GM18868 (cell line): ENCODE measurements around the gene EFNA5.

Experiments
- ATAC-seq: cut with Tn5 transposase; IDR thresholded peaks from one replicate; pipeline ENCODE4 v1.9.1; 2021; ENCODE audit warnings: mild to moderate bottlenecking, moderate library complexity; ENCODE audit not compliant: unreplicated experiment

Gene EFNA5

DNA sequence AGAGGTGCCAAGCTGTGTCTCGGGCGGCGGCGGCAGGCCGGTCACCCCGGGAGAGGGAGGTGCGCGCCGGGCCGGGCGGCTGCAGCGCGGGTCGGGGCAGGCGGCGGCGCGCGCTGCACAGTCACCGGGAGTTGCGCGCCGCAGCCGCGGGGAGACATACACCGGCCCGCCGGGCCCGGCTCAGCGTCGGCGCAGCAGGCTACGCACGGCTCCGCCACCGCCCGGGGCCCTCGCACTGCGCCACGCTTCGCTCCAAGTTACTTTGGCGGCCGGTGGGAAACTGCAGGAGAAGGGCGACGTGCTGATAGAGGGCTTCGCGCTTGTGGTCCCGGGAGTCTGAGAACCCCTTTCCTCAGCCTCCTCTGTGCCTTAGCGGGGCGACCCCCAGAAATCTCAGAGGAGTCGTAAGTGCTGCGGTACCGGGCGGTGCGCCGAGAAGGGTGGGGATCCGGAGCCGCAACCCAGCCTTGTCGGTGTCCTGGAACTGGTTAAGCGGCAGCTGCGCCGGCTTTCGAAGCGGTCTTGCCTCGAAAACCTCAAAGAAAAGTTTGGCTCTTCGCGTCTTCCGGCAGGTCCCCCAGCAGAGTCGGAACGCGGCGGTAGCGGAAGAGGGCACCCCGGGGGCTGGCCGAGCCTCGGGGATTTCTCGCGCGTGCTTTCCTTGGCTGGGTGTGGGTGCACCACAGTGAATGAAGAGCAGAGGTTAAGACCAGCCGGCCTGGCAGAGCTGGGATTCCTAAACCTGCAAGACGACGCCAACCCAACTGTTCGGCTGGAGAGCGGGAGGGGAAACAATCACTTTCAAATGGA is at the start of gene EFNA5:
EFNA5 (minus strand) TSS at position 6 of the 810 bp plus-strand sequence.
- peak; percentile 32 for ATAC-seq

DNA sequence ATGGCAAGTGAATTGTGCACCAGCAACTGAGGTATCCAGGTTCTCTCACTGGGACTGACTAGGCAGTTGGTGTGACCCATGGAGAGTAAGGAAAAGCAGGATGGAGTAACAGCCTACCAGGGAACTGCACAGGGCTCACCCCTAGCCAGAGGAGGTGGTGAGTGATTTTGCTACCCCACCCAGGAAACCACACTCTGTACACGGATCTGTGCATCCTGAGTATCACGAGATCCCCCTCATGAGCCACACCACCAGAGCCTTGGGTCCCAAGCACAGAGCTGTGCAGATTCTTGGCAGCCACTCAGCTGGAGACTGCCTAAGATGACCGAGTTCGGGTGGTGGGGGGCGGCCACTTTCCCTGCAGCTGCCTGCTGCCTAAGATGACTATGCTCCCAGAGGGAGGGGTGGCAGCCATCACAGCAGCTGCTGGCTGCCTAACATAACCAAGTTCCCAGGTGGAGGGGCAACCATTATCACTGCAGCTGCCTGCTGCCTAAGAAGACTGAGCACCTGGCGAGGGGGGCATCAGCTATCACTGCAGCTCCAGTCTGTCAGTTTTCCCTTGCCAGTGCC is 48.4 kb upstream of the EFNA5 start:
- no peak for ATAC-seq

DNA sequence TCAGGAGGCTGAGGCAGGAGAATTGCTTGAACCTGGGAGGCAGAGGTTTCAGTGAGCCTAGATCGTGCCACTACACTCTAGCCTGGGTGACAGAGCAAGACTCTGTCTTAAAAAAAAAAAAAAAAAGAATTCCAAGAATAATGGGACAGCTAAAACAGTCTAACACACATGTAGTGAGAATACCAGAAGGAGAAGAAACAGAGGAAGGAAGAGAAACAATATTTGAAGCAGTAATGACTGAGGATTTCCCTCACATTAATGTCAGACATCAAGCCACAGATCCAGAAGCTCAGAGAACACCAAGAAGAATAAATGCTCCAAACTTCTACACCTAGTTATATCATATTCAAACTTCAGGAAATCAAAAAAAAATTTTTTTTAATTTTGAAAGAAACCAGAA is 47.1 kb upstream of the EFNA5 start:
- ATAC-seq: no peak

DNA sequence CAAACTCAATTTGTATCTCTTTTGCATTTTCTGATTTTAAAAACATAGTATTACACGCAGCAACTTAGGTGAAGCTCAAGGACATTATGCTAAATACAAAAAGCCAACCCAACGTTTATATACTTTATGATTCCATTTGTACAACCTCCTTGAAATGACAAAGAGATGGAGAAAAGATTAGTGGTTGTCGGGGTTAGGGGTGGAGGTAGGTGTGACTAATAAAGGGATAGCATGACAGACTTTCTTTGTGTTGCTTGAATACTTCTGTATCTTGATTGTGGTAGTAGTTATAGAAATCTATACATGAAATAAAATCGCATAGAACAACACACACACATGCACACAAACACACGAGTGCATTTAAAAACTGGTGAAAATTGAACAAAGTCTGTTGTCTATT is 42.5 kb upstream of the EFNA5 start:
- peak; percentile 54 for ATAC-seq

DNA sequence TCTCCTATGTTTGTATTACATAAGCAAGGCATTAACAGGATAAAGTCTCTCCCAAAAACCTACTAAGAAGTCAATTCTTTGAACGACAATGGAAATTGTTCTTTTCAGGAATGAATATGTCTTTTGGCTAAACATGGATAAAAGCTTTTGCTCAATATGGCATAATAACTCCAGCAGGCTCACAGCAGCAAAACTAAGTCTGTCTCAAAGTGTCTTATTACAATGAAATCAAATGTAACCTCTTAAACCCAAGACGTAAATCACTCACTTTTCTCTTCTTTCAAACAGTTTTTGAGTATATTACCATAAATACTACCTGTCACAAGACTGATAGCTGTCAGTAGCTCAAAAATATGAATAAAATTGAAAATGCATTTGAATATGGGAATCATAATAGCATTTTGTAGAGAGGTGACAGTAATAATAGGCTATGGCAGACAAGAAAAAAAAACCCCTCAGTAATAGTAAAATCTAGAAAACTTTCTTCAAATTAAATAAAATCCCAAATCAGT is 41.7 kb upstream of the EFNA5 start:
- no peak for ATAC-seq

DNA sequence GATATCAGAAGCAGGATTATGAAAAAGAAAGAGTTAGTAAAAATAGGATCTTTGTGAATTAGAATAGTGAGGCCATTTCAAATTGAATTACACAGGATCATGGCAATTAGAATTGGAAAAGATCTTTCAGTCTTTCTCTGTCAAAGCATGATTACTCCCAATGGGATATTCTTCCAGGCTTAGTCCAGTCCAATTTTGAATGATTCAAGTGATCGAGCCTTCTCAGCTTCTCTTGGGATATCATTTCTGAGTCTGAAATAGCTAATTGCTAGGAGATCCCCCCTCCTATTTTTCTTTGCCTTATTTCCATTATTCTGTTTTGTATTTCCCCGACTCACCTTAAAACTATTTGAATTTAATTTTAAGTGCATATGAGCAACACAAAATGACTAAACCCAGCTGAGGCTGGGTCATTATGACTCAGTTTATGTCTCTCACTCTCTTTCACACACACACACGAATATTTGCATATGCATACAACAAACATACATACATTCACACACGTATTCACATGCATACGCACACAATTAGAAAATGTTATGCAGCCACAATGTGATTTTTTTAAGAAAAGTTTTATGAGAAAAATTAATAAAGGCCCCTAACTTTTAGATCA is 34.8 kb upstream of the EFNA5 start:
- ATAC-seq: peak; percentile 56

DNA sequence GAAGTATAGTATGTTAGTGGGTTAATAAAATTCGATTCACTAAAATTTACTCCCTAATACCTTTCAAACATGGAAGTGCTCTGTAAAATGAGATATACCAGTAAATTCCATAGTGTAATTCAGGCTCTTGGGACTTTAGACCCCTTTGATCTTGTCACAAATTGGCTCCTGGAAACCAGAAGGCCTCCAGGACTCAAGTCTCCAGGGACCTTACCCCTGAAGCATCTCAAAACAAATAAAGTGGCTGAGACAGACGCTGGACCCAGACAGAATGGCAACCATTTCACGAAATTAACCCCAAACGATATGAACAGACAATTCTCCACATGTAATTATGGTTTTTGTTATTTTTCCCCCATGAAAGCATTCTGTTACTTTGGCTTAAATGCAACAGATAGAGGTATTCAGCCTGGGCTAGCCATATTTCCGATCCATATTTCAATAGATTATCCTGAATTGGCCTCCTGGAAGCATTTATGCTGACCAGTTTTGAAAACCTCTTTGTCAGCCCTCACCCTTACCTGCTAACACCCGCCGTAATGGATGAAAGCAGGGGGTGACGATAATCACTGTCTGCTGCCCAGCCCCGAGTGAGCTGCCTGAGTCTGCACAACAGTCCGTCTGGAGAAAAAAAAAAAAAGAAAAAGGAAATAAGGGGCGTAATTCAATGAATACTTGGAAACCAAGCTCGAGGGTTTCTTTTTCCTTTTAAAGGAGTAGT is 34.1 kb upstream of the EFNA5 start:
- no peak for ATAC-seq

DNA sequence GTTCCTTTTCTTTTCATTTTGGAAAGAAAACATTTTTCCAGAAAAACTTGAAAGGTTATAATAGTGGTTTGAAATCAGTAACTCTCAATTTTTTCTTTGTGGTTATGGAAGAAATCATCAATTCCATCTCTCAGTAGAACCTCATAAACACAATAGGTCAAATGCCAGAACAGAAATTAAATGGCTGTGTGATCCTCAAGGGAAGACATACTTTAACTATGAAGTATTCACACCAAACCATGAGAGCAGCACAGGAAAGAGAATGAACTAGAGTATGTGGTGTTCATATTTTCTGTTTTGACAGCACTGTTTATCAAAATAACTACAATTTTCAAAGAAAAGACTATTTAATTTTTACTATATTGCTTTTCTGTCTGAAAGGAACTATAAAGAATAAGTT is 29.7 kb upstream of the EFNA5 start:
- no peak for ATAC-seq

DNA sequence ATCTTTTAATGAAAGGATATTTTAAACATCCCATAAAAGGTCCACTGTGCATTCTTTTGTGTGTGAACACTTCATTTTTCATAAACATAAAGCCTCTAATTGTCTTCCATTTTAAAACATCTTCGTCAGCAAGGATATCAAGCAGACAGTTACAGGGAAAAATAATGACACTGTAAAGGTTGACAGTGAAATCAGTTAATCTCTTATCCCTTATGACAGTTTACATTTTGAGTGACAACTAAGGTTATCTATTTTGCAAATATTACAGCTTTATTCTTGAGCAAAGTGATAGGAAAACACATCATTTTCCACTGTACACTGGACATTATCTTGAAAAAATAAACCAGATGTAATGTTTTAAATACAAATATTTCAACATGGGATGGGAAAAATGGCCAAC is 28.7 kb upstream of the EFNA5 start:
- ATAC-seq: no peak

DNA sequence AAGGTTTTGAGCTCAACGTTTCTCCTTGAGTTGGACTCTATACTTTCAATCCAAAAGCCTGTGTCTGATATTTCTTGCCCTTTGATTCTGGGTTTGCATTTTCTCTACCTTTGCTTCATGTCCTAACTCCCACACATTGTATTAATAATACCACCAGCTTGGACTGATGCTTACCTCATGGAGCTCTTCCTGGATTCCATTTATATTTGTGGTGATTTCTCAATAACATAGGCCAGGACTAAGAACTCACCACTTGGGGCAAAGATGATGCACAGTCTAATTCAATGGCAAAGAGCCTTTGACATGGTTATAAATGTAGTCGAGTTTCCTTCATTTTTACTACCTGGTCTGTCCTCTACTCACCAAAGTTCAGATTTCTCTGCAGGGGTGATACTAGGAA is 27.5 kb upstream of the EFNA5 start:
- no peak for ATAC-seq

DNA sequence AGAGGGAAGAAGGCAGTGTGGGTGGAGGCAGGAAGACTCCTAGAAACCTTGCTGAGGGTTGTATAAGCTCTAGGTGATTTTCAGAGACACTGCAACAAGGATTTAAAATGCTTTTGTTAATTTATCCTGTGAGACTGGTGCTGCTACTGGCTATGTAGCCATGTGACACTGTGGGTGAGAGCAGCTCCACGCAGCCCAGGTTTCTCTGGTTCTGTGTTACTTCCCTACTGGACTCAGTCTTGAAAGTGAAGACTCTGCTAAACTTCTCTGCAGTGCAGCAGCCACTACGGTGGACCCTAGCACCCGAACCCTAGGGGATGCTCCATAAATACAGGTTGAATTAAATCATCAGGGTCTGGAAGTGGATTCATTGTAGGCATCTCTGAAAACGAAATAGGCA is 25.8 kb upstream of the EFNA5 start:
- ATAC-seq: no peak

DNA sequence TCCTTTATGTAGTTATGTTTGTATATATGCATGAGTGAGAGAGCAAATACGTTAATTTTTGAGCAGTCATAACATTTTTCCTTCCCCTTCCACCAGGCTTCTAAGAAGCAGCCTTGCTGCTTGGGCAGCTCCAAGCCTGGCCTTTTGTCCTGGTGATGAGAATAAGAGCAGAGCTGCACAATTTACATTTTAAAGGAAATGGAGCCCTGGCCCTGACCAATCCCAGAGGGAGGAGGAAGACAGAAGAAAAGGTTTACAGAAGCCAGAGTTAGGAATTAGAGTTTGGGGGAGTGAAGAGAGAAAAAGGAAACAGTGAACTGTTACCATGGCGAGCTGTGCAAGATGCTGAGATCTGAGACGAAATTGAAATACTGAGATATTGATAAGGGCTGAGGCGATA is 25.3 kb upstream of the EFNA5 start:
- ATAC-seq: no peak

DNA sequence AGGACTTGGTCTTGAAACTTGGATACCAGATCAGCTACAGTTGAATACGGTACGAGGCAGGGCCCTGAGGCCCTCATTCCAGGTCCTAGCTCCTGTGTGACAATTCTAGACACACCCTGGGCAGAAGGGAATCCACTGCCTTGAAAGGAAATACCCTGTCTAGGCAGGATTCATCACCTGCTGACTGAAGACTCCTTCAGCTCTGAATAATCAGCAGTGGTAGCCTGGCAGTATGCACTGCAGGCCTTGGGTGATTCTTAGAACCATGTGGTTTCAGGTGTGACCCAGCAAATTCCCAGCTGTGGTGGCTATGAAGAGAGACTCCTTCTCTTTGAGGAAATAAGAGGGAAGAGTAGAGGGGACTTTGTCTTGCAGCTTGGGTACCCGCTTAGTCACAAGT is 17.2 kb upstream of the EFNA5 start:
- peak; percentile 72 for ATAC-seq

DNA sequence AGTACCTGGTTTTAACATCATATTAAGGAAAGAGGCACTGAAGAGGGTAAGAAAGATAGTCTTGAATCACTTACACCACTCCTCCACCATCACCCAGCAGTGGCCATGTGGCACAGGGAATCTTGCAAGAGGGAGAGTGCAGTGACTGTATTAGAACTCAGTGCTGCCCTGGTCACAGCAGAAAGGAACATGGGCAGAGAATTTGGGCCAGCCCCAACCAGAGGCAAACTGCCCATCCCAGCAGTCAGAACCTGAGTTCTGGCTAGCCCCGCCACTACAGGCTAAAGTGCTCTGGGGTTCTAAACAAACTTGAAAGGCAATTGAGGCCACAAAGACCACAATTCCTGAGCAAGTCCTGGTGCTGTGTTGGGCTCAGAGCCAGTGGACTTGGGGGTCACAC is 16.7 kb upstream of the EFNA5 start:
- ATAC-seq: no peak

DNA sequence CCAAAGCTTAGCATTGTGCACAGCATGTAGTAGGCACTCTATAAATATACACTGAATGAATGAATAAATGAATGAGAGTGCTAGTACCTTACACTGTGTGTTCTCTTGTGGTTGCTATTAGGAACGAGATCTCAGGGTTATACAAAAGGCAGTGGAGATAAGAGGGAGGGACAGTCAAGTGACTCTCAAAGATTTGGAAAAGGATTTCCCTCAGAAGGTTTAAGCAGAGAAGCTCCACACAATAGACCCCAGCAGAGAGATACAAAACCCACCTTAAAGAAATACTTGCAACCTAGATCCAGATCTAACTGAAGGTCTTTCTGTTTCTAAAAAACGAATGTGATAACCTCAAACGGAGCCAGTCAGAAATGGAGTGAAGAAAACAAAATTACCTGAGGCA is 11.8 kb upstream of the EFNA5 start:
- ATAC-seq: no peak

DNA sequence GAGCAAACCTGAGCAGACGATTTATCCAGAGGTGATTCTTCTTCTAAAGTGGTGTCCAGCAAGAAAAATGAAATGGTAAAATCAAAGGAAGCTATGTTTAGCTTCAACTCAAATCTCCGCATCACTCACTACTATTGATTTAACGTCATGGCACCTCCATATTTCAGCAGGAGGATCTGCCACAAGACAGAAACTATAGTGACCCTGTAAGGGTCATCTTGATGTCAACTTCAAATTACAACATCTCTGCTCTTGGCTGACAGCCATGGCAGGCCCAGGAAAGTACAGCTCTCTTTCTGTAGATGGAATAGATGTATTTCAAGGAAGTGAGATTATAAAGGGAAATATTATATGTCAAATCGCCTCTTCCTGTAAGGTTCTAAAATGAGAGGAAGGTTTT is 10.1 kb upstream of the EFNA5 start:
- no peak for ATAC-seq

DNA sequence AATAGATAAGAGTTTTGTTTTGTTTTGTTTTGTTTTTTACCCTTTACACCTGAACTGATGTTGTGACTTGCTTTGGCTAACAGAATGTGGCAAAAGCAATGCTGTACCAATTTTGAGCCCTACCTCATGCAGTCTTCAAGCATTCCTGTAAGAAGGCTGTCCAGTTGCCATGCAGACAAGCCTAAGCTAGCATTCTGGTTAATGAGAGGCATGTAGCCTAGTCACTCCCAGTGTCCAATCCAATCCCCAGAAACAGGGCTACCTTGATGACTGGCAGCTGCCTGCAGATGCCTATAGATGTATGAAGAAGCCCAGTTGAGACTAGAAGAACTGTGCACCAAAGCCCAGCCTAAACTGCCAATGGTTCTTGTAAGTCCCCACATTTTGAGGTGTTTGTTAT is 9.4 kb upstream of the EFNA5 start:
- no peak for ATAC-seq

DNA sequence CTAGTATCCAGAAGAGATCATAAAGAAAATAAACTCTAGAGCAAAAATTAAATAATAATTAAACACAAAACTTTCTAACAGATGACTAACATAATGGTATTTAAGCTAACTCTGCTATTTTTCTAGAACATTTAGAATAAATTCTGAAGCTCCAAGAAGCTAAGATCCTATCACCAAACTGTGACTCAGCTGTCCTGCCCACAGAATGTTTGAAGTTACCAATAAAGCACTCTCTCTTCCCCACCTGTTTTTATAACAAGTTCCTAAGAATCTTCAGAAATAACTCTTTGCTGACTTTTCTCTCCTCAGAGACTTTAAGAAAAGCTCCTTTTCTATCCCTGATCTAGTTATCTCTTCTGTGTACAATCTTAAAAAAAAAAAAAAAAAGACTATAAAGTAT is 6.0 kb upstream of the EFNA5 start:
- ATAC-seq: no peak

DNA sequence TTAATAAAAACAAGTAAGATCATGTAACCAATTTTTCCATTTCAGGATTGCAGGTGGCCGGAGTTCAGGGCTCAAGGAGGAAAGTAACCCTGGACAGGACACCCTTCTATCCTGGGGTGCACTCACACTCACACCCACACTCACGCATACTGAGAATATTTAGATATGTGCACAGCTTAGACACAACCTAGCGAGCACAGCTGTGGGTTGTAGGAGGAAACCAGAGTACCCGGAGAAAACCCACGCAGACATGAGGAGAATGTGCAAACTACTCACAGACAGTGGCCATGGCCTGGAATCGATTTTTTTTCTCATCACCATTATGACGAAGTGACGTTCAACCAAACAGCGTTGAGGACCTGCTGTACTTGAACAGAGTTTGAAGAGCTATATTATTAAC is 4.5 kb upstream of the EFNA5 start:
- no peak for ATAC-seq

DNA sequence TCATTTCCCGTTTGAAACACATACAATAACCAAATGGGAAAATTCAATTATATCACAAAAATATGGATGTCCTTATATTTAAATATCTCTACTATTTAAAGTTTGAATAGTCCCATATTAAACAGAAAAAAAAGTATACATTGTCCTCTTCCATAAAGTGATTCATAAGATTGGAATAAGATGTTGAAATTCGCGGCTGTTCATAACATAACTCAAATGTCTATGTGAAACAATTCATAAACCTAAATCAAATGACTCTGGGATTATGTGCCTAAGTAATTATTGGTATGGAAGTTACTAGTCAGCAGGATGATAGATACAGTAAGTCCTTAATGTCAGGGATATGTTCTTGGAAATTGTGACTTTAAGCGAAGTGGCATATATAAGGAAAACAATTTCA is 3.9 kb upstream of the EFNA5 start:
- no peak for ATAC-seq

DNA sequence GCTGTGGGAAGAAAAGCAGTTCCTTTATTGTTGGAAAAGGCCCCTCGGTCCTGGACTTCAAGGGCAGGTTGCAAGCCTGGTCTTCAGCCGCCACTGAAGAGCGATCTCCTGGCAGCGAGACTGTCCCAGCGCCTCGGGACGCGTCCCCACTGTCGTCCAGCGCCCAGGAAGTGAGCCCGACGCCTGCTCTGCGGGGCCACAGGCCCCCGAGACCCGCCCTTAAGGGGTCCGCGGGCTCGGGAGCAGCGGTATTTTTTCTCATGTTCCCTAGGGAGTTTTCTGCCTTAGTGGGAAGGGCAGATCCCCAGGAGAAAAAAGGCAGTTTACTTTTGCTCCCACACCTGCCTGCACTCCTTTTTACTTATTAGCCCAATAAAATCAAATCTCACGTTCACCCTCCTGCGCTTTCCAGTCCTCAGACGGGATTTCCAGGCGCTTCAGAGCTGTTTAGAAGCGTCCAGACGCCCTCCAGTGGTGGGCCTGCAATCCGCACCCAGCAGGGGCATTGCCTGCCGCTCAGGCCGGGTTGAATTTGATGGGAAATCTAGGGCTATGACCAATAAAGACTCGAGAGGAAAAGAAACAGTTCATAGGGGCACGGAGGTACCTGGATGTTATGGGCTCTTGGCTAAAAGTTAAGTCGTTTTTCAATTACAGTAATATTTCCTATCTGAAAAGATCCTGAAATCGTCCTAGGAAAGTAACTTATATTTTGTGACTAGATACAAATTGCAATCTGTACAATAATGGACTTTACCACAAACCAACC is 2.8 kb upstream of the EFNA5 start:
- peak; percentile 52 for ATAC-seq
